Measurements from ENCODE around the gene KAZN. TPM values are rescaled to one million over a fixed set of nuclear protein-coding genes. Genes with fewer than 3 reads are reported as not detected.

The KAZN gene
- total and polyA plus RNA-seq, 10 donors, result 20.0 to 245 (median 144) TPM

DNA sequence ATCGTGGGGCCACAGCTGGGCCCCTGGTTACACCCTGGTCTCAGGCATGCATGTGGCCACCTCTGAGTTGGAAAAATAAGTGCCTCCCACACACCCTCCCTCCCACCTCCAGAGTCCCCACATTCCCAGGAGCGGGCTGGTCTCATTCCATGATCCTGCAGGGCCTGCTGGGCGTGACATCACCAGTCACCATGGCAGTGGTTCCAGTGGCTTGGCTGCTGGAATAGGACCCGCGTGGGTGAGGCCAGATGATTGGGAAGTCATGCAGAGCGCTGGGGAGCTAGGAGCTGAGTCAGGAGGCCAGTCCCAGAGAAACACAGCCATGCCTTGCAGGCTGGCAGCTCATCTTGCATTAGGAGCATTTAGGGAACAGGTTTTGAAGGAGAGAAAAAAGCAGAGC is 429.6 kb downstream of the KAZN start:
- intact Hi-C loops (cut with DNase I; ENCODE audit: low total_unique reads), result loop anchor here (10.0 kb wide), 1 partner anchor 103 kb away; no protein-coding TSS in a partner anchor
- DNase-seq, result no peak
- Histone ChIP-seq H3K36me3 (no peaks in the 10 kb centered on the region), H3K27ac (peak overlapping the region in 5 of 8 donors; percentile 41 to 62 (median 49)), H3K4me3 (no peak overlapping the region), H3K27me3 (replicated peaks in 1 of 7) (no peaks in the 10 kb centered on the region), H3K4me1 (peaks cover 0 to 89% (median 44%) of the 10 kb centered on the region in 6 donors), H3K9me3 (no peaks in the 10 kb centered on the region)
- no peak for TF ChIP-seq POLR2A (IDR thresholded peaks at IDR 0.05)
- peak in 1 of 3 donors; percentile 52 for TF ChIP-seq POLR2AphosphoS5 (IDR thresholded peaks at IDR 0.05)
- TF ChIP-seq, protein P1, sequence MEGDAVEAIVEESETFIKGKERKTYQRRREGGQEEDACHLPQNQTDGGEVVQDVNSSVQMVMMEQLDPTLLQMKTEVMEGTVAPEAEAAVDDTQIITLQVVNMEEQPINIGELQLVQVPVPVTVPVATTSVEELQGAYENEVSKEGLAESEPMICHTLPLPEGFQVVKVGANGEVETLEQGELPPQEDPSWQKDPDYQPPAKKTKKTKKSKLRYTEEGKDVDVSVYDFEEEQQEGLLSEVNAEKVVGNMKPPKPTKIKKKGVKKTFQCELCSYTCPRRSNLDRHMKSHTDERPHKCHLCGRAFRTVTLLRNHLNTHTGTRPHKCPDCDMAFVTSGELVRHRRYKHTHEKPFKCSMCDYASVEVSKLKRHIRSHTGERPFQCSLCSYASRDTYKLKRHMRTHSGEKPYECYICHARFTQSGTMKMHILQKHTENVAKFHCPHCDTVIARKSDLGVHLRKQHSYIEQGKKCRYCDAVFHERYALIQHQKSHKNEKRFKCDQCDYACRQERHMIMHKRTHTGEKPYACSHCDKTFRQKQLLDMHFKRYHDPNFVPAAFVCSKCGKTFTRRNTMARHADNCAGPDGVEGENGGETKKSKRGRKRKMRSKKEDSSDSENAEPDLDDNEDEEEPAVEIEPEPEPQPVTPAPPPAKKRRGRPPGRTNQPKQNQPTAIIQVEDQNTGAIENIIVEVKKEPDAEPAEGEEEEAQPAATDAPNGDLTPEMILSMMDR (IDR thresholded peaks at IDR 0.05 in 8 of 11, conservative IDR thresholded peaks at IDR 0.05 in 3 of 11), result no peak
- WGBS, 5 donors, result 55 to 70% (median 65%) methylated on average over 6 of the region's 6 CpGs

DNA sequence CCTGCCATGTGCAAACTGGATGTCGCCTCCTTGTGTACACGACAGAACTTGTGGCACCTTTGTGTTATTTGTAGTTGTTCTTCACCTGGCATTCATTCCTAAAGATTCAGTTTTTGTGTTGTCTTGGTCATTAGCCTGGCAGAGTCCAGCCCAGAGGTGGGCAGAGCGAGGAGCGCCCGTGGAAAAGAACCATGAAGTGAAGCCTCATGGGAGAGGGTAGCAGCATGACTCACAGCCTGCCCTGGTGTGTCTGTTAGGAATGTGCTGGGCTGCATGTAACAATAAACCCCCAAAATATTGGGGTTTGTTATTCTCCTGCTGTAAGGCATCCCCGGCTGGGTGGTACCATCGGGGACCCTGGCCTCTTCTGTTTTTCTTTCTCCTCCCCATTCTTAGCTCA is 430.1 kb downstream of the KAZN start:
- intact Hi-C loops (cut with DNase I; ENCODE audit: low total_unique reads), result loop anchor here (10.0 kb wide), 1 partner anchor 104 kb away; no protein-coding TSS in a partner anchor
- H3K27me3 ChIP-seq (replicated peaks in 1 of 7), result no peaks in the 10 kb centered on the region
- WGBS, 5 donors, result 80 to 92% (median 90%) methylated on average over 7 of the region's 7 CpGs
- no peak overlapping the region for H3K4me3 ChIP-seq
- H3K27ac ChIP-seq, result peak overlapping the region in 4 of 8 donors; percentile 41 to 62 (median 50)
- TF ChIP-seq POLR2A (IDR thresholded peaks at IDR 0.05) (no peak), POLR2AphosphoS5 (IDR thresholded peaks at IDR 0.05) (no peak)
- TF ChIP-seq, protein P1 (IDR thresholded peaks at IDR 0.05 in 8 of 11, conservative IDR thresholded peaks at IDR 0.05 in 3 of 11), result no peak
- peaks cover 0 to 89% (median 45%) of the 10 kb centered on the region in 6 donors for H3K4me1 ChIP-seq
- no peak for DNase-seq
- H3K36me3 ChIP-seq, result no peaks in the 10 kb centered on the region
- no peaks in the 10 kb centered on the region for H3K9me3 ChIP-seq

DNA sequence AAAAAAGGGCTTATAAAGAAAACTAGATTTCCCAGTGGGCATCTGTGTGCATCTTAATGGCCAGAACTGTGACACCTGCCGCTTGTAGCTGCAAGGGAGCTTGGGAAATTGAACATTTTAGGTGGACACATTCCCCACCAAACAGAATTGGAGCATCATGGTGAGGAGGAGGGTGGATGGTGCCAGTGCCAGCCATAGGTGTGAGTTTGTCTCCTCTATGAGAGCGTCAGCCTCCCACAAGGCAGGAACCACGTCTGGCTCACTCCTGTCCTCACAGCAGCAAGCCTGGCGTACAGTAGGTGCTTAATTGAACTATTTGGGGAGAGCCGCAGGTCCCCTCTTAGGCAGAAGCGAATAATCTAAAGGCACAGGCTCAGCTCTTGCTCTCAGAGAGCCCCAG is 430.6 kb downstream of the KAZN start:
- no peak for TF ChIP-seq POLR2AphosphoS5 (IDR thresholded peaks at IDR 0.05)
- TF ChIP-seq POLR2A (IDR thresholded peaks at IDR 0.05), result no peak
- TF ChIP-seq, protein P1 (IDR thresholded peaks at IDR 0.05 in 8 of 11, conservative IDR thresholded peaks at IDR 0.05 in 3 of 11), result no peak
- no peaks in the 10 kb centered on the region for H3K9me3 ChIP-seq
- H3K27ac ChIP-seq, result peak overlapping the region in 4 of 8 donors; percentile 41 to 62 (median 50)
- H3K4me3 ChIP-seq, result no peak overlapping the region
- H3K4me1 ChIP-seq, result peaks cover 0 to 89% (median 46%) of the 10 kb centered on the region in 6 donors
- no peaks in the 10 kb centered on the region for H3K36me3 ChIP-seq
- intact Hi-C loops (cut with DNase I; ENCODE audit: low total_unique reads), result loop anchor here (10.0 kb wide), 1 partner anchor 104 kb away; no protein-coding TSS in a partner anchor
- 76 to 93% (median 83%) methylated on average over 5 to 6 of the region's 6 CpGs for WGBS, 5 donors
- DNase-seq, result no peak
- H3K27me3 ChIP-seq (replicated peaks in 1 of 7), result no peaks in the 10 kb centered on the region

DNA sequence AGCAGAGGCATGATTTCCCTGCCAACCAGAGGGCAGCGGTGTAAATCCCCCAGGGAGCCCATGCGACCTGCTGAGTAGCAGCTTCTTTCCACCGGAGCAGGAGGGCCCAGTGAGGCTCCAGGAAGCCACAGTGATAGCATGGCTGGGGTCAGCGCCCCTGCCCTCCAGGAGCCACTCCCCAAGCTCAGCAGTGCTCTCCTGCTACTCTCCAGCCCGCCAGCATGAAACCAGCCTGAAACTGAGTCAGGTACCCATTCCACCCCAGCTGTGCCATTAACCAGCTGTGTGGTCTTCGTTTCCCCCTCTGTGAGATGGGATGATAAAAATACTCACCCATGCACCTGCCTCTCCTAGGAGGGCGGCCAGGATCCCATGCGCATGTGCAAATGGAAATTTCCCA is 431.3 kb downstream of the KAZN start:
- Histone ChIP-seq H3K27ac (peak overlapping the region in 3 of 8 donors; percentile 43 to 62 (median 56)), H3K4me1 (peaks cover 0 to 82% (median 44%) of the 10 kb centered on the region in 6 donors), H3K27me3 (replicated peaks in 1 of 7) (no peaks in the 10 kb centered on the region), H3K4me3 (no peak overlapping the region), H3K9me3 (no peaks in the 10 kb centered on the region), H3K36me3 (peaks cover 0 to 6% (median 0%) of the 10 kb centered on the region in 6 donors)
- no peak for DNase-seq
- WGBS, 5 donors, result 68 to 82% (median 78%) methylated on average over 4 to 8 of the region's 8 CpGs
- TF ChIP-seq POLR2A (IDR thresholded peaks at IDR 0.05) (no peak), POLR2AphosphoS5 (IDR thresholded peaks at IDR 0.05) (peak in 1 of 3 donors; percentile 51)
- TF ChIP-seq, protein P1 (IDR thresholded peaks at IDR 0.05 in 8 of 11, conservative IDR thresholded peaks at IDR 0.05 in 3 of 11), result no peak
- intact Hi-C loops (cut with DNase I; ENCODE audit: low total_unique reads), result loop anchor here (10.0 kb wide), 1 partner anchor 105 kb away; no protein-coding TSS in a partner anchor
